Ishikawa (cell line): ENCODE results near the gene BICC1.

Experiments
- CEBPB ChIP-seq: IDR thresholded peaks from 2 replicates; pipeline ENCODE4 v1.6.1; 2012
- EP300 ChIP-seq: IDR thresholded peaks from 2 replicates; pipeline ENCODE4 v1.6.1; 2012; ENCODE audit warnings: borderline replicate concordance
- MAX ChIP-seq: IDR thresholded peaks from 2 replicates; pipeline ENCODE4 v1.6.1; 2012
- RAD21 ChIP-seq: IDR thresholded peaks from 2 replicates; pipeline ENCODE4 v1.6.1; 2012; ENCODE audit warnings: low read depth
- REST ChIP-seq: IDR thresholded peaks from 2 replicates; pipeline ENCODE4 v1.6.1; 2012; ENCODE audit warnings: low read depth, mild to moderate bottlenecking
- USF1 ChIP-seq: IDR thresholded peaks from 2 replicates; pipeline ENCODE4 v1.6.1; 2012
- YY1 ChIP-seq: IDR thresholded peaks from 2 replicates; pipeline ENCODE4 v1.6.1; 2012; ENCODE audit warnings: low read depth
- ZBTB7A ChIP-seq: IDR thresholded peaks from 2 replicates; pipeline ENCODE4 v1.6.1; 2012; ENCODE audit warnings: low read depth

GRCh38 chr10:58665361-58665760, 152.7 kb downstream of the BICC1 start:
- TF ChIP-seq EP300 = no peak
- no peak for TF ChIP-seq MAX
- TF ChIP-seq RAD21 = no peak
- TF ChIP-seq ZBTB7A = no peak
- TF ChIP-seq YY1 = no peak
- TF ChIP-seq USF1 = no peak
- TF ChIP-seq REST = no peak
- no peak for TF ChIP-seq CEBPB
